Measurements from ENCODE around the gene EFNA5.
A peak's percentile ranks its signal among the peaks of the same experiment; 100 is the strongest.

Gene EFNA5

DNA sequence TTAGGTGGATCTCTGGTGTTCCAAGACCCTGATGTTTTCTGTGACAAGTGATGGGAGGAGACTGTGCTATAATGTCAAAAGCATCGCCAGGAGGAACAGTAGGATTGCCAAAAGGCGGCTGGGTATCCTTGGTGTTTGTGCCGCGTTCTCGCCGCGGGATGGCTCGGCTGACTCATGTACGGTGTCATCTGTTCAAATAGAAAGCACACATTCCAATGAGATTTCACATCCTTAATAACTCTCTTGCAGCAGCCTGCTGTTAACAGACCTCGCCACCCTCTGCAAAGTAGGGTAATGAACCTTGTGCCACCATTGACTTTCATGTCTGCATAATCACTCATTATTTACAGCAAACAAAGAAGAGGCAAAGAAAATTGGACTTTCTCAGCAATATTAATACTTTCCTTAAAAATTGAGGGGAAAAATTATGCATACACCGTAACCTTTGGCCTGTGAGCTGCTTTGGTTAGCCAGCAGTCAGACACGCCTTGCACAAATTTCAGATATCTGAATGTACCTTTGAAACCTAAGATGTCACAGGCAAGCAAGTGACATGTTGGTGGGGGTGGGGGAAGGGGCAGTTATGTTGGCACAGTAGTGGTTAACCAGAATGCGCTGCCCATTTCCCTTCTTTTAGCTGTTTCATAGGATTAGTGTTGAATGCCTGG is 289.4 kb downstream of the EFNA5 start:
- DNase-seq = no peak

DNA sequence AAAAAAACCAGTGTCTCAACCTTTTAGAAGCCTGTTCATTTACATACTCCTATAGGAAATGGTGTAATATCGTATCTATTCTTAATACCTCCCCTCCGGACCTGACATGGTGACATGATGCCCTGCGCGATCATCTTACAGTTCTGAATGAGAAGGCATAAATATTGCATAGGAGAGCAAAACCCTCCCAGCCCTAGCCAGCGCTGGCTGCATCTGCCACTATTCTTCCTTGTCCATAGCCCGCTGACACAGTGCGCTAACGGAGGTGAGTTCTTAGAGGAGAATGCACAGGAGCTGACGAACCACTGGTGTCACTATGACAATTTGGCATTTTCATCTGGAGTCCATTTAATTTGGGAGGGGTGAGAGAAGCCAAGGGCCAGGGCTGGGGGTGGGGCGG is 290.1 kb downstream of the EFNA5 start:
- DNase-seq = no peak

DNA sequence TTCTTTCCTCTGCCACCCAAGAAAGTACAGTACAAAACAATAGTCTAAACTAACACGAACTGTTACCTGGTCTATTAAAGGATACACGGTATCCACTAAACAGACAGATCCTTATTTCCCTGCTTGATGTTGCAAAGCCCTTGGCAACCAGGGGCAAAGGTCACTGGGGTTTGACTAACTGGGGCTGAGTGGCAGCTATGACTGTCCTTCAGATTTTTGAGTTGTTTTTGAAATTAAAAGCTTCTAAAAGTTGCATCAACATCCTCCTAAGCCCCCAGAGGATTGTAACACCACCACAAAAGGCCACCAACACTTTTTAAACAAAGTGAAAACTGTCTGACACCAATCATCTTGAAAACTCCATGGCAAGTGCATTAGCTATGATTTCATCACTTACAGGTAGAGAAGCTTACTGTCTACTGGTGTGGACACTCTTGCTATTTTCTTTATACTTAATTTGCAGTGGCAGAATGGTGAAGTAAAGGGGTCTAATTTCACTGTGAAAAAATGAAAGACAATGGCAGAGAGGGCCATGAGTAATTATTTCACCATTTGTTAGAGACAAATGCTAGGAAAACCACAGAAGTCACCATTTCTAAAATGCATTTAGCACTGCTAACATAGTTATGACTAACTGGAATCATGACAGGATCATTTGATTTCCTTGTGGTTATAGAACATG is 292.4 kb downstream of the EFNA5 start:
- no peak for DNase-seq

DNA sequence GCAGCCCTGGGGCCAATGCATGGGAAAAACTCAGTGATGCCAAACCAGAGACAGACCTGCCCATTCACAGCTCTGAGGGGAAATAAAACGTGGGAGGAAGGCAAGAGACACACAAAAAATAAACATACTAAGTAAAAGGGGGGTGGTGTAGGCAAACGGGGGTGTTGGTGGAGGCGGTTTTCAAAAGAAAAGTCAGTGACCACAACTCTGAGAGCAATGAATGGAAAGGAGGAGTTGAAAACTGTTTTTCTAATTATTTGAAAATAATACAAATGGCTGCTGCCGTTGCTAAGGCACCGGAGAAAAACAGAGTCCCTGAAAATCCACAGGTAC is 293.5 kb downstream of the EFNA5 start:
- no peak for DNase-seq

DNA sequence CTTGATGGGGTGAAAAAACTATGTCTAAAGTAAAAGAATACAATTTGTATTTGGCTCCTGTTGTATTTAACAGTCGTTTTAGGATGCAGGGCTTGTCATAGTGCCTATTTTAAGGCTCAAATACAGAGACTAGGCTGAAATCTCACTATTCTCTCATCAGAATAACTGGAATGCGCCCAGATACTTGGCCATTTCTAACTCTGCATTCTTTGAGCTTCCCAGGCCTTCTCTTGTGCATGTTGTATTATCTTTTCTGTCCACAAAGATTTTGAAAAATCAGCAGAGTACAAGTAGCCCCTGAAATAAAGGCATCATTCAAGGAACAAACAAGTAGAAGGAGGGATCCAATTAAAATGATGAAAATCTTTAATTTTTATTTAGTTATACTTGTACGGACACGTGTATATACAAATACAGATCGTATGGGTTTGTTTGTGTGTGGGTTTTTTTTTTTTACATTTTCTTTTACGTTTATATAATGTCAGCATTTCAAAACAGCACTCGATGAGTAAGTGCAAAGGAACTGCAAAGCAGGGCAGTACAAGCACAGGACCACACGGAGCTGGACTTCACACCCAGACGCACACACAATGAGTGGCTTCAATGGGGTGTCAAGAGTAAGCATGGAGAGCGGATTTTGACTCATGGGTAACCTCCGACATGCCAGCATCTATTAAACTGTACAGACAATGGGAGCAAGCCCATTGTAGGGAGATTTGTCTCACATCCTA is 294.0 kb downstream of the EFNA5 start:
- no peak for DNase-seq

DNA sequence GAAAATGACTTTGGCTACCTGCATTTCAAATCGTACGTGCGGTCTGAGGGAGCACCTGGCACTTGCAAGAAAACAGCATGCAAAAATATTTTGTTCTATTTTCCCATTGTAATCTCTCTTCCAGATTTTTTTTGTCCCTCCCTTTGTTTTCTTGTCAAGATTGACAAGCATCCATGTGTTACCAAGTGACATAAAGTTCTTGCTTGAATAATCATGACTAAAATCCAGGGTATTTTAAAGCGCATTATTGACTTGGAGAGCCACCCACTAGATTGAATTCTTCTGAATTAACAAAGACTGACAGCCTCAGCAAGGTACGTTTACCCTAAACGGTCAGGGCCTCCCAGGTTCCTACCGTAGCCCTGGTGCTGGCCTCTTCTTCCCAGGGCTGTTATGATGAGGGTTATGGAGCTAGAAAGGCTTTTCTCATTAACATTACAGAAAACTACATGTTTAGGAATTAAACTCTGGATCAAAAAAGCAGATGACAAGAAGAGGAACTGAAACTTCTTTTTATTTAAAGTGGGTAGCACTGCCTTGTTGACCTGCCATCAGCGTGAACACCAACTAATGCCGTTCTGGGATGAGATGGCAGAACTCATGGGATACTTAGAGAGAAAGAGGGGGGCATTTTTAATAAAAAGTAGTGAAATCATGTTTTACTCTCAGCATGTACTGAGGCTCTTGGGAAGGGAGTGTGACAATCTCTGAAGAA is 297.0 kb downstream of the EFNA5 start:
- no peak for DNase-seq

DNA sequence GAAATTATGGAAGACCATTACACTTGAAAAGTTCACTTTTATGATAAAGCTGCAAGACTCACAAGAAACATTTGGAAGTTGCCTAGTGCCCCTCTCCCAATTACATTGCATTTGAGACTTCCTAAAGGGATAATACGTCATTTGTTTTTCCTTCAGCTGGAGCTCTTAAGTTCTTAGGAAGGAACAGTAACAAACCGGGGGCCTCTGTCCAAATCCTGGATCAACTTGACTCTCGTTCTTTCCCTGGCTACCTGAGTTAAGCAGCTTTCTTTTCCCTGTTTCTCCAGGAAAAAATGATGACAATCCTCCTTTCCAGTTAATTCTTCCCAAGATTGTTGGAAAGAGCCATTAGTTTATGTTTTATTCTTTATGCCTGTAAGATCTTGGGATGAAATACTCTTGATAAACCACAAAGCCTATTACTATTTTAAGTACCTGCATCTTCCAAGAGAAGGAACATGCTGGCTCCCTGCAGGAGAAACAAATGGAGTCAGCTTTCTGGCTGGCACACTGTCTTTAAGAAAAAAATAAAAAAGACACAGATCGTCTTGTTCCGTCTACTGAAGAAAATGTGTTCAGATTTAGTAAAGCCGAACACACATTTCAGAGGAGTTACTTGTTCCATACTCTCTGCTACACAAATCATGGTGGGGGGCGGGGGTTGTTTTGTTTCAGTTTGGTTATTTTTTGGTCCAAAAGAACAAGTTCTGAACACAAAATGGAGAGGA is 297.9 kb downstream of the EFNA5 start:
- DNase-seq = peak in 1 of 2 donors; percentile 49

DNA sequence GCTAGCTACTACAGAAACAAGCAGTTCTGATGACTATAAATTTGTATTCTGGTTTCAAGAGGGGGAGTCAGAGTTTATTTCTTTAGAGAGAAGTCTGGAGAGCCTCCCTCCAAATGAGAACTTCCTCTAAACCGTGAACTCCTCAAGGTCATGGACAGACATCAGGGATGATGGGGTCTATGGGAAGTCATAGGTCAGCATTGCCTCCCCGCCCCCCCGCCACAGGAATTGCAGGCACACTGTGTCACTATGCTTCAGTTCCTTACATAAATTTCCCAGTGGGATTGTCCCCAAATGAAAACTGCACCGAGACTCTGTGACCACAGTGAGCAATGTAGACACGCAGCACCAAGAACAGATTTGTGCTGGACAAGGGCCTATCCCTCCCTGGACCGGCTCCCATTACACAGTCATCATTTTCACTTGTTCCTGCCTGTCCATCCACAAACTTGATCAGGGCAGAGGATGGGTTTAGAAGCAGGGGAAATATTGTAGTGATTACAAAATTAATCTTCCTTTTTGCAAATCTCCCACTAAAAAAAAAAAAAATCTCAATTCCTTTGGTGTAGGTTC is 300.3 kb downstream of the EFNA5 start:
- no peak for DNase-seq

DNA sequence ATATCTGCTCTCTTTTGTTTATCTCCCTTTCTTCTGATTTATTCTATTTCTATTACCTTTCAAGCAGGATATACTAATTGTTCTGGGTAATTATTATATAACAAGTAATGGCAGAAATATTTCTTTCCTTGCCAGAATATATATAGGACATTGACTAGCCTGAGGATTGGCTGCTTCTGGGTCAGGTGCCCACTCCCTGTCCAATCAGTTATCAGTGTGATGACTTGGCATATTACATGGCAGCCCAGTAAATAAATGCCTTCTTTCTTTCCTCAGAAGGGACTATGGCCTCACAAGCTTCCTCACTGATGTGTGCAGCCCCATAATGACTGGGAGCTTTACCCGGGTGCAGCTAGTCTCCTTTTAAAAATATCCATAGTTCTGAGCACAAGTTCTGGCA is 301.1 kb downstream of the EFNA5 start:
- DNase-seq = no peak

DNA sequence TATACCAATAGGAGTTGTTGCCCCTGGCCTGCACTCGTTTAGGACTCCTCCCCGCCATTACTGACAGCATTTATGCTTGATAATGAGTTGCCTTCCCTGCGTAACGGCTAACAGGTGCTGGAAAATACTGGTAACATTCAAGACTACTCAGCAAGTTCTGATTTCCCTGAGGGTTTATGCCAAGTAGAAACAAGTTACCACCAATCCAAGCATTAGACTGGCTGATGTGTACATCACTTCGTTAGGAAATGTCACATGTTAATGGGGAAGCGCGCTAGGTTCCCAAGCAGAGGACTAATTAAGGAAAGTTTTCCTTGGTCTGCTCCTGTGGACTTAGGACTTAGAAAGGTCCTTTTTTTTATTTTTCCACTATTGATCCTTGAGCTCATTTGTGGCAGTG is 302.1 kb downstream of the EFNA5 start:
- no peak for DNase-seq

DNA sequence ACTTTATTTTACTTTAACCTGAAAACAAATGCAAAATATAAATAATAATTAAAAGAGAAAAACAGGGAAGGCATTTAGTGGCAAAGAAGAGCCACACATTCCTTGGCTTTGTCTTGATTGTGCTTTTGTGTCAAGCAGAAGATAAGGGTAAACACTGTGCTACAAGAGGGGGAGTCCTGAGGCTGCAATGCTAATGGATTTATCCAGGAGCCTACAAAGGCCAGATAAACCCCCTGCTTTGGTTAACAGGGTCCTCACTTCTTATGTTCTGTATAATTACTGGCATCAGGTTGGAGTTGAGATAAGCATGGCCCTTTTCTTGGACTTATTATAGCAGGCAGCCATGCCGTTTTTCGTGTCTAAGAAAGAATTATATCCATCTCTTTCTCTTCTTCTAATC is 302.8 kb downstream of the EFNA5 start:
- DNase-seq = no peak

DNA sequence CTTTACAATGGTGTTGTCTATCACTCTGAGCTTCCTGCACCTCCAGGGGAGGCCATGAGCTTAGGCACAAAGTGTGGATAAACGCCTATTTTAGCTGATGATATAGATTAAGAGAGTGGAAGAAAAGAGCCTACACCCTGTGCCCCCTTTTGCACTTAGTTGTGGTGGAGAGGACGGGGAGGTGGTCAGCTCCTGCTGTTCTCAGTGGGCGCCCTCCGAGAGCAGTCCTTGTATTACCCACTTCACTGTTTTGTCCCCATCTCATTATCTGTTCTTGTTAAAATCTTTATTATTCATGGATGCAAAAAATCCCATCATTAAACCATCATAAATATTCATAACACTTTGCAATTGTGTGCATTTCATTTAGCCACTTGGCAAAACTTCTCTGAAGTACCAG is 303.3 kb downstream of the EFNA5 start:
- DNase-seq = no peak

DNA sequence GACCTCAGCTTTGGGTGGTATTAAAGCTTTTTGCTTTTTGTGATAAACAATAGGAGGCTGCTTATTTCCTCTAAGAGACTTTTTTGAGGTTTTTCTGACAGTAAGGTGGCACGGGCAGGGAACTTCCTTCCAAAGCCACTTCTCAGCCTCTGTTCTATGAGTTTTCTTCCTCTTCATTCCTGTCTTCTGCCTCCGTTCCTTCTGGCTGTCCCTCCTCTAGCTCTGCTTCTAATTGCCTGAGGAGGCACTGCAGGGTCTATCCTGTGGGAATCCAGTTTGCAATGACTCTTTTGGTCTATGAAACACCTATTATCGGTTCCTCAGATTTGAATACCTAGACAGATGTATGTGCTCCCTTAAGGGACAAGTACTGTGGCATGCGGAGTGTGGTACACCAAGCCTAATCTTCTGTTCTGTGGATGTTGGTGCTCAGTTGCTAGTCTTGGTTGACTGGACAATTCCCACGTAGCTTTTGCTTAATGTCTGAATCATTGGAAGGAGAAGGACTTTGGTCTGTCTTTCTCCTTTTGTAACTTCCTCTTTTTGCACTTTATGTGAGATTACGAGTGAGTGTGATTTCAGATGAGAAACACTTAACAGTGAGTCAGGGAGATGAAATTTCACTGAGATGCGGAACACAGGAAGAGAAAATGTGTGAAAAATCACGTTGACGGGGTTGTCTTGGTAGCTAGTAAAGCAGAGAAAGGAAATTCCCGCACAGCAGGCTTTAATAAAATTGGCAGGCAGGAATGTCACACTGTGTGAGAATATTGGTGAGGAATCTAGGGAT is 305.2 kb downstream of the EFNA5 start:
- no peak for DNase-seq

DNA sequence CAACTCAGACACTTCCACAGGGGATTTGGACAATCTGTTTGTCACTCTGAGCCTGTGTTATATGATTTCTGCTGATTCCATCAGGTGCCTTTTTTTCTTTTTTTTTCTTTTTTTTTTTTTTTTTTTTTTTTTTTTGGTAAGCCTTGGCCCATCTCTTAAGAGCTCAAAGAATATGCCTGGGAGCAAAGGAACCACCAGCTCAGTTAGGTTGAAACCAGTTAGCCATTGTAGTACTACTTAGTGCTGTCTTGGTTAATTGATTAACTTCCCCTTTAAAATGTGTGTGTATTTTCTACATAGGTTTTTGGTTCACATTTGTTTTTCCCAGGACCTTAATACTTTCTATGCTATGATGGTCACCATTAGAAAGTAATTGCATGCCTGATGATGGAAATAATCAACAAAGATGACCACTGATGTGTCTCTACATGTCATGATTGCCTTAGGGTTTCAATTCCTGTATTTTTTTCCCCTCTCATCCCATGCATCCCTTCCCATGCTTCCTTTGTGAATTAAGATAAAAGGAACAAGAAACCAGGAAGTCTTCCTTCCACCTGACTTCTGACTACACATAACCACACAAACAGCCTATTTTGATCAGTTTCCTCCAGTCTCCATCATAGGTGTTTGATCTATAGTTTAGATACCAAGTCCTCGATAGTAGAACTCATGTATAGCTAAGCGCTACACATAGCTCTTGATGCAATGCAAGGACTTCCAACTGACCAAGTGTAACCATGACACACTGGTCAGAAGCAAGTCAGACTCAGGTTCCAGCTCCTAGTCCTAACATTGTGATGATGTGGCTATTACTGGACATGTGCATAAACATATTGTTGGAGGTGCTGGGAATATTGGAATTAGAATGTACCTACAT is 306.1 kb downstream of the EFNA5 start:
- no peak for DNase-seq

DNA sequence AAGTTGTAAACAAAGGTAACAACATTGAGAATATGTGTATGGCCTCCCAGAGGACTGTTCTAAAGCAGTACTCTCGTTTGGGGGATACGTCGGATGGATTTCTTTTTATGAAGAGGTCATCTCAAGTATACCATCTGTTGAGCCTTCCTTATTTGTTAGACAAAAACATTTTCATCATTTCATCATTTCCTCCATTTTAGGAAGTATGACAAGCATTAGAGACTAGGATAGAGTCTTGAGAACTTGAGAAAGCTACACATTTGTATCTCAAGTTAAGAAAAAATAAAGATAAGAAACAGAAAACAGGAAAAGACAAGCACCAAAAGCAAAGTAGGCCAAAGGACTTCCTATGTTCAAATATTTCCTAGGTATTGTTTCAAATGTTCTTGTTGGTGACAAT is 307.0 kb downstream of the EFNA5 start:
- no peak for DNase-seq

DNA sequence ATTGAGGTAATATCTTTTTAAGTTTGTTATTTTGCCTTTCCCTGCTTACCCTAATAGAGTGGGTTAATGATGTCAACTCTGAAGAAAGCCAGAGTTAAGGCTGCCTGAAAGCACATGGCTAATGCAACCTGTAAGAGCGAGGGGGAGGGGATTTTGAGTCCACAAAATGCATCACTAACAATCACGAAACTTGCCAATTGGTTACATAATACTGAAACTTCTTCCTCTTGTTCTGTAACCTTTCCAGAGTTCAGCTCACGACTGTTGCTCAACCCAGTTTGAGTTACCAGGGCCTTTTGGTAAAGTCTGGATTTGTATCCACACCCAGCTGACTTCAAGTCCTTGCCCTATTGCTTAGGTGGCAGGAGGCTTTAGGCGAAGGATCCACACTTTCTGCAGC is 308.8 kb downstream of the EFNA5 start:
- no peak for DNase-seq

DNA sequence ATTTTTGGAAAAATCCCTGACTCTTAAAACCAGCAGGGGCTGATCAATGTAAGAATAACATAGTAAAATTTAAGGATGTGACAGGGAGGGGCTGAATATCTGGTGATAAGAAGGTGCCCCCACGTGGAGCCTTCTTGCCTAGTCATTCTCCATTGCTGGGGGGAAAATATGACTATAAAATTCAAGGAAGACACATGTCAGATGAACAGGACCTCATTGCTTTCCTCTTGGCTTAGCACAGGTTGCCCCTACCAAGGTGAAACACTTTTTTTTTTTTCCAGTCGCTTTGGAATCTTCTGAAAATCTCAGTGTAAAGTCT is 310.9 kb downstream of the EFNA5 start:
- no peak for DNase-seq

DNA sequence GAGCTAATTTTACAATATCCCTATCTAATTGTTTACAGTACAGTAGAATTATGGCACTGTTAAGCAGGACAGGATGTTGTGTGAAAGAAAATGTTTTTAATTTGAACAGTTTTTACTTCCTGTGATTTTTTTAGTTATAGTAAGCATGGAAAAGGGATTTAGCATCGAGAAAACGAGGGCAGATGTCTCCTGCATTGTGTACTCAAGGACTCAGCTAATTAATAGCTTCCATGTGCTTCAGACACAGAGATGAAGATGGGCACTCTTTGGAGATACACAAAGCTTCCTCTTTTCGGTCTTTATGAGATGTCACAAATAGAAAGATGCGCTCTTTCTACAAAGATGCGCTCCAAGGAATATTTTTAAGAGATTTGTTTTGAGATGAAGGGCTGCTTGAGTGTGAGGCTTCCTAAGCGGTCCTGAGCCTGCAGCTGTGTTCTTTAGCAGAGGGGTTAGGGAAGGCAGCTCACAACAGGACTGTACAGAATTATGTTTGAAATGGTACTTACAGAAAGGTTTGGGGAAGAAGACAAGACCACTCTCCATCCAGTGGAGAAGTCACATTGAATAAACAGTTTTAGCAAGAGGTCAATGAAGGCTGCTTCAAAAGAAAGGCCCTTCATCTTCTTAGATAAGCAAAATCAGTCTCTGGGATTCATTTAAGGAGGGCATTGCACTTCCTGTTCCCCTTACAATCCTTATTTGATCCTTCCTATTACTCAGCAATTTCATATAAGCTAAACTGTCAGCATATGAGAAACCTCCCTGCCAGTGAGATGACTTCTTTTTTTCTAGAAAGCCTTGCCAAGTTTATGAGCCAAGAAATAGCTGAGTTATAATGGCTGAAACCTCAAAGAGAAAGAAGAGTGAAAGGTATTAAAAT is 311.5 kb downstream of the EFNA5 start:
- no peak for DNase-seq

DNA sequence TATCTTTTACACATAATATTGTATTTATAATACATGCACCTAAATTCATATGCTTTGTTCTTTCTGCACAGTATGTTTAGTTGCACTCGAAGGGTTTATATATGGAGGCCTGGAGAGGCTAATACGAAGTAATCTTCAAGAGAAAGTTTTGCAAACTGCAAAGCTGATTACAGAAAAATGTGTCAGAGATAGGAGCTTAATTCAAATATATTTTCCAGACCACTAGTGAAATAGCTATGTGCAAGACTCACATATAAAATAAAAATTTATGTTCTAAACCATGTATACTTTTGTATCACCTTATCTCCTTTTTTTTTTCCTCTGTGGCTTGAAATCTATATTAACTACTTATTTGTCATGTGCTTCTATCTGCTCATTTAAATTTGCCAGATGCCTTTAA is 313.8 kb downstream of the EFNA5 start:
- no peak for DNase-seq

DNA sequence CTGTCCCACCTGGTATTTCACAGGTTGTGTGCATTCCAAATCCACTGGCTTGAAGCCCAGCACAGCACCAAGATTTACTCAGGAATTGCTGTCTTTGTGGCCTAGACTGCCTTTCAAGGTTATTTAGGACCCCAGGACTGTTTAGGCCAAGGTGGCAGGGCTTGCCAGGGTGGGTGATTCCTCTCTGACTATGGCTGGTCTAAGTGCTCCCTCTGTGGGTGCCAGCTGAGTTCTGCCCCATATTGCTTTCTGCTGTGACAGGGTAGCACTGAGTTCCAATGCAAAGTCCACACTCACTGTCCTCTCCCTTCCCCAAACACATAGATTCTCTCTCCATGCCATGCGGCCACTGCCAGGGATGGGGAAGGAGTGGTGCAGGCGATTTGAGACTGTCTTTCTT is 318.2 kb downstream of the EFNA5 start:
- DNase-seq = no peak

Data from hippocampal formation (tissue), 2 donors.